Measurements from ENCODE around the gene GH1.
"Not testable (repeated sequence)": the region's sequence is repeated elsewhere in the genome, so short reads cannot be mapped to it uniquely, and the experiment has no call there.

Gene GH1

GRCh38 chr17:63918789-63919305 is at the start of gene GH1:
TSS of gene GH1 (minus strand) at chr17:63918839. CDS start at chr17:63918776, 63 bp downstream.
- DNase-seq: not testable (repeated sequence)

DNA sequence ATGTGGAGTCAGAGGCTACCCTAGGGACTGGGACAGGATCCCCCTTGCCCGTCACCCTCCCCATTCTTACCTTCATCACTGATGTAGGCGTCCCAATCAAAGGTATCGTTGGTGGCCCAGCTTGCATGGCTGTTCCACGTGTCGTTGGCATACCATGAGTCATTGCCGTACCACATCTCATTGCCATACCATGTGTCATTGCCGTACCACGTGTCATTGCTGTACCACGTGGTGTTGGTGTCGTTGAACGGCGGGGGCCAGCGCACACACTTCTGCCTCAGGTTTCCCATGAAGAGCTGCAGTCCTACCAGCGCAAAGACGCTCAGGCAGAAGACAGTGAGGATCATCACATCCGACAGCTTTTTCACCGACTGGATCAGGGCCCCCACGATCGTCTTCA is 49.3 kb upstream of the GH1 start:
- DNase-seq: no peak

GRCh38 chr17:63966646-63967264 is 48.1 kb upstream of the GH1 start:
- no peak for DNase-seq

DNA sequence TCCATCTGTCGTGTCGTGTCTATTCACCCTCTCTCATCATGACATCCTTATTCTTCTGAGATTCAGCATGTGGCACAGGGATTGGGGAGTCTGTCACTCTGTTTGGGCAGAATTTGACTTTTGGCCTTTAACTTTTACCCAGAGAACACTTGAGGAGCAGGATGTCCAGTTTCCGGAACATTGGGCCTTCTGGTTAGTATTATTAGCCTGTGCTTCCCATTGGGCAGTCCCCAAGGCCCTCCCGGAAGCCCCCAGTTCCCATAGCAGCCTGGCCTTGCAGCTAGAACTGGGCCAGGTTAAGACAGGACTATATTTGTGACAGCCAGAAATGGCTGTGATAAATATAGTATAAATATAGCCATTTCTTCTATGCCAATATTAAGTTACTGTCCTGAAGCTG is 44.5 kb upstream of the GH1 start:
- no peak for DNase-seq

GRCh38 chr17:63962298-63962744 is 43.7 kb upstream of the GH1 start:
- no peak for DNase-seq

GRCh38 chr17:63961355-63962212 is 42.9 kb upstream of the GH1 start:
- DNase-seq: no peak

DNA sequence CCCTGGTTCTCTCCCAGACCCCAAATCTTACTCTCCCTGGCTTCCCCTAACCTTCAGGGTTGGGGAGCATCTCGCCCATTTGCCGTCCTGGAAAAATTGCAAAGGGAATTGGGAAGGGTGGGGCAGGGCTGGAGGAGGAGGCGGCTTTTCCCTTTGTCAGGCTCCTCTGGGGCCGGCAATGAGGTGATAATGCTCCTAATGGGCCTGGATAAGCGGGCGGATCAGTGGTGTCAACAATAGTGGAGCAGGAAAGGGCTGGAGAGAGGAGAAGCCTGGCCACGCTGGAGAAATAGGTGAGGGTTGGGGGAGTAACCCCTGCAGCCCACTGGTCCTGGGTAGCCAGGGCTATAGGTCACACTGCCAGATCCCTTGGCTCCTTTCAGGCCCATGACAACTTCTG is 41.8 kb upstream of the GH1 start:
- no peak for DNase-seq

DNA sequence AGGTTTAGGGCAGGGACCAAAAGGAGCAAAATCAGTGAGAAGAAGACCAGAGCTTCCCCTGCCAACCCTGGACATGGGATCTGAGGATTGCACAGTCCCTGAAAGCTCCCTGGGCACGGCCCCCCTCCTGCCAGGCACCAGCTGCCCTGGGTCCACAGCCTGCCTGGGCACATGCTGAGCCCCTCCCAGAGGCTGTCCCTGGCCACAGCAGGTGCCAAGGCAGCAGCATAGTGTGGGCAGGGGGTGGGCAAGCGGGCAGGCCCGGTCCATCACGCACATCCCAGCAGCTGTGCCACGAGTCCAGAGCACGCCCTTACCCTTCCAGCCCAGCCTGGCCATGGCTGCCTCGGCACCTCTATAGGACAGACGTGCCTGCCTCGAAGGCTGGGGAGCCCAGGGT is 41.4 kb upstream of the GH1 start:
- no peak for DNase-seq

- DNase-seq: no peak
These were observed 37.8 kb upstream of the GH1 start for GRCh38 chr17:63956296-63956920.

- no peak for DNase-seq
These were observed 37.2 kb upstream of the GH1 start for GRCh38 chr17:63955791-63956190.

- no peak for DNase-seq
These were observed 36.6 kb upstream of the GH1 start for GRCh38 chr17:63955232-63955631.

- DNase-seq: no peak
These were observed 35.9 kb upstream of the GH1 start for GRCh38 chr17:63954402-63955063.

GRCh38 chr17:63950940-63951907 is 32.6 kb upstream of the GH1 start:
- DNase-seq: no peak

DNA sequence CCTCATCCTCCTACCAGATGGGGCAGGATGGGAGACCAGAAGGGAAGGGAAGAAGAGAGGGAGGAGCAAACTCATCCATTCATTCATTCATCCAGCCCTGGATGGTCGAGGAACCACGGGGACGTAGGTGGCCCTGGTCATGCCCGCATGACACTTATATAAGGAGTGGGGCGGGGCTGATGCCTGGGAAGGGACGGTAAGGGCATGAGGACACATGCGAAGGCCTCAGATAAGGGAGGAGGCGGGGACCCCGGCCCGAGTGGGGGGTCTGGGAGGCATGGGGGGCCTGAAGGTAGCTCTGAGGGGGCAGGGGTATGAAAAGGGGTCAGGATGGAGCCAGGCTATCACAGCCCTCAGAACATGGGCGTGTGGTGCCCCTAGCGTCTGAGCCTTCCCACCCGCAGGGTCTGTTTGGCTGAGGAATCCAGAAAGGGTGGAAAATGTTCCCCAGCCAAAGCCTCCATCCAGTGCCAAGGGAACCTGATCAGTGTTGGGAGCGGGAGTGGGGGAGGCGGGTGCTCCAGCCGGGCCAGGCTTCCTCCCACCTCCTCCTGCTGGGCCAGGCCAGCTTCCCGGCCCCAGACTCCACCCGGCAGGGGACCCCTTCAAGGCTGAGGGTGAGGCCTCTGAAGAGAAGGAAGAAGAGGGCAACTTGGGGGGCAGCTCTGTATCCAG is 31.1 kb upstream of the GH1 start:
- DNase-seq: no peak

DNA sequence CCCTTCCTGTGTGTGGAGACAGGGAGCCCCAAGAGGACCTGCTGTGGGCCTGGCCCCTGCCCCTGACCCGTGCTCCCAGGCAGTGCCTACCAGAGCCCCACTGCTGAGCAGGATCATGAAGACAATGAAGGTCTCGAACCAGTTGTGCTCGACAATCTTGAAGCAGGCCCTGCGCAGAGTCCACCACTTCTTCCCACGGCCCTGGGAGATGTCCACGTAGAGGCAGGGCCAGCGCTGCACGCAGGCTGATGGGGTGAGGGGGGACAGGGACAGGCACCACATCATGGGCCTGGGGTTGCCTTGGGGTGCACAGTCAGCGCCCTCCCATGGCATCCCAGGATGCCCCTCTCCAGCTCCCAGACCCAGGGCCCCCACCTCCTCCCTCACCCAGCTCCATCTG is 29.9 kb upstream of the GH1 start:
- no peak for DNase-seq

DNA sequence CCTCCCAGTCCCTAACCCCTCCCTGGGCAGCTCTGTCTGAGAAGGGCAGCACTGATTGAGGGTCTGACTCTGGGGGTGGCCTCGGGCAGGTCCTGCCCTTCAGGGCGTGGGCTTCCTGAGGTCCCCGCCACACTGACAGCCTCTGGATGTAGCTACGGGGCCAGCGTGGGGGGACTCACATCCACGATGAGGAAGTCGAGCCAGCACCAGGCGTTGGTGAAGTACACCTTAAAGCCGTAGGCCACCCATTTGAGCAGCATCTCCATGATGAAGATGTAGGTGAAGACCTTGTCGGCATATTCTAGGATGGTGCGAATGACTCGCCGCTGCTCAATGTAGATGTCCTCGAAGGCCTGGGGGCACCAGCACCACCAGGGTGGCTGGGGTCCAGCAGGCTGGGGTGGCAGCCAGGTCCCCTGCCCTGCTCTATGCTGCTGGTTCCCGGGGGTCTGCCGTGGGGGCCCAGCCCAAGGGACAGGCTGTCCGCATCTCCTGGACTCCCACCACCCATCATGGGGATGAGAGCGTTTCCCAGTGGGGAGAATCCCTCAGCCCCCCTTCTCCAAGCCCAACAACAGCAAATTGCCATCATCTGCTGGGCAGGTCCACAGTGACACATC is 29.2 kb upstream of the GH1 start:
- DNase-seq: no peak

GRCh38 chr17:63946440-63947363 is 28.1 kb upstream of the GH1 start:
- DNase-seq: peak; percentile 9

DNA sequence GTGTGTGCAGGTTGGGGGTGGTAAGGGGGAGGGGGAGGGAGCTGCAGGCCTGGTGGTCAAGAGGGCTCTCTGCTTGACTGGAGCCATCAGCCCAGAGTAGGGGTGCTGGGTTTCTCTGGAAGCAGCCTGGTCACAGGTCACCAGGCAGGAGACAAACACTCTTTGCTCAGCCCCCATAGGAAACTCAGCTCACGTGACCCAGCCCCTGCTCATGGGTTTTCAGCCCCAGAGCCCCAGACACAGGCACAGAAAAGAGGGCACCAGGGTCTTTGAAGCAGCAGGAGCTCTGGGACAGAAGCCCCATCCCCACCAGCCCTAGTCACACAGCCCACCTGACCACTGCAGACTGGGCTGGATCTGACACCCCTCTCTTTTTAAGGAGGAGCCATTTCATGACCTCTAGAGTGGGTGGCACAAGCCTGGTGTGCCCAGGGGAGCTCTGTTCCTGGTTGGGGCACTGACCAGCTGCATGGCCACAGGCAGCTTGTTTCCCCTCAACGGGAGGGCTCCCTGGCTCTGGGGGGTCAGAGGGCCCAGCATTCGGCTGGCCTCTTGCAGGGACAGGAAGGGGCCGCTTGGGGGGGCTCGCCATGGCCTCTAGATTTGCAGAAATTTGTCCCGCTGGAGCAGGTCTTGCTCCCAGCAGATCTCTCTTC is 27.3 kb upstream of the GH1 start:
- no peak for DNase-seq
